K562 (cell line): ENCODE data around the gene CDYL2. TPM values are rescaled to one million over a fixed set of nuclear protein-coding genes. Genes with fewer than 3 reads are reported as not detected.
A peak's percentile ranks its signal among the peaks of the same experiment; 100 is the strongest.

Experiments
- ATAC-seq: fragments of 200-7000 bp; cut with Tn5 transposase; 3 replicates; pipeline ENCODE4 v1.9.1; 2020; ENCODE audit warnings: moderate library complexity
- BruUV-seq: library from RNA; stranded (reverse); fragments of 400-500 nt; replicated peaks from 2 replicates; lab custom pipeline; 2021; lab: Mats Ljungman, UMichigan
- CTCF ChIA-PET: fragments of 300-600 bp; formaldehyde crosslinking; extraction: SDS; loops from one replicate; lab custom pipeline; 2021; ENCODE audit warnings: low intra/inter-chr PET ratio; lab: Yijun Ruan, JAX
- POLR2A ChIA-PET: fragments of 300-600, 350-650 bp; sonication (Branson Sonifier 250); formaldehyde crosslinking; extraction: SDS; loops from one replicate; lab custom pipeline; 2021; ENCODE audit warnings: antibody characterized with exemption, inconsistent platforms; lab: Yijun Ruan, JAX
- DNase-seq, 4 experiments: peaks; one replicate each; pipeline versions ENCODE4 v3.0.0 to v3.0.0-alpha.2; 2011 to 2018; ENCODE audit warnings: low spot score in 3 of 4, mixed read lengths in 3 of 4; ENCODE audit errors: extremely low read depth in 1 of 4
- FAIRE-seq: peaks from 2 replicates; lab custom pipeline; 2011; peaks lifted over from hg19 to GRCh38; lab: Jason Lieb, UNC
- H2AFZ ChIP-seq: 2 replicates; pipeline ENCODE4 v1.6.0; 2011; ENCODE audit warnings: low read depth, low read length, control low read depth, inconsistent platforms
- H3K27ac ChIP-seq: fragments of 200-600 bp; 3 replicates; pipeline ENCODE4 v1.8.0; 2011; ENCODE audit warnings: low read depth, mild to moderate bottlenecking, control low read depth, inconsistent platforms, low read length, moderate library complexity, mixed read lengths; ENCODE audit errors: extremely low read depth
- H3K27me3 ChIP-seq, 2 experiments: fragments of 300-600 bp in 1 of 2; 2 replicates in 1 of 2; 3 replicates in 1 of 2; pipeline versions ENCODE4 v1.6.0 to v1.8.0; 2011; ENCODE audit warnings: inconsistent platforms in 2 of 2, low read length in 2 of 2, mild to moderate bottlenecking in 1 of 2, mixed read lengths in 1 of 2, moderate library complexity in 1 of 2; ENCODE audit not compliant: control insufficient read depth in 2 of 2, insufficient read depth in 2 of 2
- H3K36me3 ChIP-seq: fragments of 300-600 bp; 3 replicates; pipeline ENCODE4 v1.8.0; 2011; ENCODE audit warnings: mild to moderate bottlenecking, low read length, inconsistent platforms; ENCODE audit not compliant: control insufficient read depth, insufficient read depth
- H3K4me1 ChIP-seq, 2 experiments: fragments of 200-600 bp in 1 of 2; replicated peaks in 1 of 2; 2 replicates in 1 of 2; 3 replicates in 1 of 2; pipeline versions ENCODE4 v1.5.1 to v1.8.0; 2011; ENCODE audit warnings: inconsistent platforms in 2 of 2, low read length in 2 of 2, mild to moderate bottlenecking in 1 of 2, mixed read lengths in 1 of 2, moderate library complexity in 1 of 2; ENCODE audit not compliant: control insufficient read depth in 2 of 2, insufficient read depth in 2 of 2
- H3K4me2 ChIP-seq: 2 replicates; pipeline ENCODE4 v1.6.1; 2011; ENCODE audit warnings: low read length, control low read depth, inconsistent platforms, mixed read lengths; ENCODE audit not compliant: insufficient read depth
- H3K4me3 ChIP-seq: fragments of 200-600 bp; sonication (generic), shearing (Covaris generic); 2 replicates; pipeline ENCODE4 v1.5.1; 2016; ENCODE audit warnings: control low read depth, inconsistent platforms
- H3K79me2 ChIP-seq: fragments of 200-600 bp; 3 replicates; pipeline ENCODE4 v1.8.0; 2011; ENCODE audit warnings: low read length, inconsistent platforms; ENCODE audit not compliant: control insufficient read depth, insufficient read depth
- H3K9ac ChIP-seq, 2 experiments: 2 replicates each; pipeline versions ENCODE4 v1.6.0 to v1.6.1; 2011; ENCODE audit warnings: low read depth in 2 of 2, low read length in 2 of 2, control low read depth in 1 of 2, inconsistent platforms in 1 of 2, mild to moderate bottlenecking in 1 of 2, mixed read lengths in 1 of 2; ENCODE audit not compliant: insufficient read depth in 1 of 2
- H3K9me1 ChIP-seq: one replicate; pipeline ENCODE4 v1.6.0; 2011; ENCODE audit warnings: inconsistent platforms, mild to moderate bottlenecking, low read length, moderate library complexity; ENCODE audit not compliant: control insufficient read depth, insufficient read depth
- H3K9me3 ChIP-seq: replicated peaks from 2 replicates; pipeline ENCODE4 v1.5.1; 2011; ENCODE audit warnings: low read depth, low read length, inconsistent platforms; ENCODE audit not compliant: control insufficient read depth, insufficient read depth
- H4K20me1 ChIP-seq: replicated peaks from 2 replicates; pipeline ENCODE4 v1.6.1; 2011; ENCODE audit warnings: low read length, inconsistent platforms, mixed read lengths; ENCODE audit not compliant: control insufficient read depth, insufficient read depth
- CBX5 ChIP-seq: IDR thresholded peaks from 2 replicates; pipeline ENCODE4 v1.6.1; 2014; ENCODE audit warnings: low read depth, borderline replicate concordance
- ETS2 ChIP-seq: IDR thresholded peaks from 2 replicates; pipeline ENCODE4 v1.6.1; 2016; ENCODE audit warnings: borderline replicate concordance, missing genetic modification characterization, mild to moderate bottlenecking, moderate library complexity, missing compliant biosample characterization; ENCODE audit not compliant: poor library complexity, severe bottlenecking
- SREBF1 ChIP-seq: fragments of 150-350 bp; IDR thresholded peaks from 2 replicates; pipeline ENCODE4 v1.6.1; 2014; ENCODE audit warnings: antibody characterized with exemption, low read depth, low read length, borderline replicate concordance
- TBL1XR1 ChIP-seq, 2 experiments: IDR thresholded peaks; 2 replicates each; pipeline ENCODE4 v1.6.1; 2012; ENCODE audit warnings: improper control_type of control experiment in 2 of 2, low read length in 2 of 2, mild to moderate bottlenecking in 1 of 2
- TRIM28 ChIP-seq: fragments of 450-650 bp; IDR thresholded peaks from 2 replicates; pipeline ENCODE4 v1.6.1; 2017
- WGBS: fragments of 100-300 bp; shearing (Covaris generic); methylation state at CpG from one replicate; pipeline ENCODE4 v1.1.6; 2016; ENCODE audit warnings: low coverage, mixed read lengths; ENCODE audit not compliant: insufficient coverage; ENCODE audit errors: missing lambda C conversion rate; 5-methylcytosine and 5-hydroxymethylcytosine counted together
- in situ Hi-C: fragments of 300-500 bp; cut with MboI; formaldehyde crosslinking; loops from 4 replicates; pipeline ENCODE4 v1.15.0; 2018; ENCODE audit warnings: inconsistent platforms, mixed read lengths
- intact Hi-C: fragments of 100-400 bp; cut with micrococcal nuclease; formaldehyde crosslinking; loops from 2 replicates; pipeline ENCODE4 v1.14.2; 2022
- polyA plus RNA-seq, 8 experiments: library from polyadenylated mRNA; depleted of rRNA in 4 of 8; stranded (reverse) in 5 of 8; unstranded in 3 of 8; fragments of >200 nt; fragmentation: Nextera tagmentation in 2 of 8; fragmentation: Illumina TruSeq in 1 of 8; extraction: Ambion mirVana in 2 of 8; extraction: Trizol in 1 of 8; gene quantifications; 2 replicates each; pipeline versions ENCODE4 v1.2.1 to v1.2.3, GENCODE V29; 2011 to 2014; ENCODE audit warnings: inconsistent platforms in 1 of 8, missing spikeins in 1 of 8
- total RNA-seq, 7 experiments: library from RNA; depleted of rRNA in 6 of 7; stranded (reverse); fragments of >200 nt in 6 of 7; fragmentation: Illumina TruSeq in 2 of 7; extraction: Trizol in 2 of 7; gene quantifications; 2 replicates each; pipeline versions ENCODE4 v1.2.1 to v1.2.3, GENCODE V29; 2011 to 2021; ENCODE audit warnings: low replicate concordance in 1 of 7
- TF ChIP-seq, protein P1 (sequence below): fragments of 450-650 bp; IDR thresholded peaks from 2 replicates; pipeline ENCODE4 v1.7.0; 2016; ENCODE audit warnings: borderline replicate concordance

Gene CDYL2
- total and polyA plus RNA-seq, 9 of the 15 experiments (the other 6 are each of a cell fraction or from before 2014, with no cell fraction given): under 0.01 to 0.04 (median 0.01) TPM; not detected in 6

DNA sequence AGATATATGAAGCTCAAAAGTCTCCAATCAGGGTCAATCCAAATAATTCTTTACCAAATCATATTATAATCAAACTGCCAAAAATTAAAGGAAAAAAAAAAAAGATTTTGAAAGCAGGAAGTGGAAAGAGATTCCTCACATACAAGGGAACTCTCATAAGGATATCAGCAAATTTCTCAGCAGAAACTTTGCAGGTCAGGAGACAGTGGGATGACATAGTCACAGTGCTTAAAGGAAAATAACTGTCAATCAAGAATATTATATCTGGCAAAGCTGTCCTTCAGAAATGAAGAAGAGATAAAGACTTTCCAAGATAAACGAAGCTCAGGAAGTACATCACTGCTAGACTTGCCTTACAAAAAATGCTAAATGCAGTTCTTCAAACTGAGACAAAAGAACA, 40.0 kb upstream of the CDYL2 start:
- no peaks in the 10 kb centered on the region for H3K36me3 ChIP-seq
- no peaks in the 10 kb centered on the region for H3K9me3 ChIP-seq
- H3K27ac ChIP-seq: no peak overlapping the region
- FAIRE-seq (no peak), DNase-seq (no peak), ATAC-seq (no peak)
- intact Hi-C loops: no loop called here
- H3K9ac ChIP-seq: no peak overlapping the region
- no TSS peak for BruUV-seq
- no peaks in the 10 kb centered on the region for H3K27me3 ChIP-seq
- H3K79me2 ChIP-seq: no peaks in the 10 kb centered on the region
- in situ Hi-C loops: no loop called here
- no peak overlapping the region for H3K4me2 ChIP-seq
- POLR2A ChIA-PET: no interaction called here
- H3K9me1 ChIP-seq: no peaks in the 10 kb centered on the region
- CTCF ChIA-PET: no interaction called here
- TF ChIP-seq CBX5 (peak; percentile 62; the same call in 1 of the 2 replicates), TRIM28 (peak; percentile 52; the same call in 1 of the 2 replicates), ETS2 (tag) (no peak), SREBF1 (no peak), TBL1XR1 (IDR thresholded peaks at IDR 0.05; ENCODE audit: low read length in 2 of 2) (no peak)
- TF ChIP-seq, protein P1, sequence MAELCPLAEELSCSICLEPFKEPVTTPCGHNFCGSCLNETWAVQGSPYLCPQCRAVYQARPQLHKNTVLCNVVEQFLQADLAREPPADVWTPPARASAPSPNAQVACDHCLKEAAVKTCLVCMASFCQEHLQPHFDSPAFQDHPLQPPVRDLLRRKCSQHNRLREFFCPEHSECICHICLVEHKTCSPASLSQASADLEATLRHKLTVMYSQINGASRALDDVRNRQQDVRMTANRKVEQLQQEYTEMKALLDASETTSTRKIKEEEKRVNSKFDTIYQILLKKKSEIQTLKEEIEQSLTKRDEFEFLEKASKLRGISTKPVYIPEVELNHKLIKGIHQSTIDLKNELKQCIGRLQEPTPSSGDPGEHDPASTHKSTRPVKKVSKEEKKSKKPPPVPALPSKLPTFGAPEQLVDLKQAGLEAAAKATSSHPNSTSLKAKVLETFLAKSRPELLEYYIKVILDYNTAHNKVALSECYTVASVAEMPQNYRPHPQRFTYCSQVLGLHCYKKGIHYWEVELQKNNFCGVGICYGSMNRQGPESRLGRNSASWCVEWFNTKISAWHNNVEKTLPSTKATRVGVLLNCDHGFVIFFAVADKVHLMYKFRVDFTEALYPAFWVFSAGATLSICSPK: no peak
- WGBS: 0% methylated on average over 1 of the region's 1 CpG
- H3K4me1 ChIP-seq: no peaks in the 10 kb centered on the region
- no peaks in the 10 kb centered on the region for H4K20me1 ChIP-seq
- H3K4me3 ChIP-seq: no peak overlapping the region
- H2AFZ ChIP-seq: no peak overlapping the region
